H9 (cell line): ENCODE measurements around the gene TRPV4. TPM values are rescaled to one million over a fixed set of nuclear protein-coding genes. Genes with fewer than 3 reads are reported as not detected.

Experiments
- DNase-seq: peaks from one replicate; pipeline ENCODE4 v3.0.0-alpha.2; 2017
- H2AFZ ChIP-seq: one replicate; pipeline ENCODE4 v1.6.1; 2013; ENCODE audit warnings: mild to moderate bottlenecking, low read length, control low read depth, moderate library complexity
- H2AK5ac ChIP-seq: 2 replicates; pipeline ENCODE4 v1.6.1; 2013; ENCODE audit warnings: low read length, control low read depth, mixed read lengths; ENCODE audit not compliant: insufficient read length
- H2BK120ac ChIP-seq: one replicate; pipeline ENCODE4 v1.6.1; 2013; ENCODE audit warnings: low read depth, mild to moderate bottlenecking, low read length, control low read depth, inconsistent platforms; ENCODE audit not compliant: poor library complexity, severe bottlenecking
- H2BK12ac ChIP-seq: 2 replicates; pipeline ENCODE4 v1.6.1; 2013; ENCODE audit warnings: low read length, control low read depth, mixed read lengths, low read depth; ENCODE audit not compliant: insufficient read length
- H2BK15ac ChIP-seq: 2 replicates; pipeline ENCODE4 v1.6.1; 2013; ENCODE audit warnings: low read depth, low read length, control low read depth
- H2BK20ac ChIP-seq: one replicate; pipeline ENCODE4 v1.6.1; 2013; ENCODE audit warnings: low read depth, mild to moderate bottlenecking, low read length, control low read depth, inconsistent platforms; ENCODE audit not compliant: poor library complexity, severe bottlenecking
- H2BK5ac ChIP-seq: 2 replicates; pipeline ENCODE4 v1.6.1; 2013; ENCODE audit warnings: low read length, control low read depth, mixed read lengths; ENCODE audit not compliant: insufficient read length
- H3K14ac ChIP-seq: 2 replicates; pipeline ENCODE4 v1.6.1; 2013; ENCODE audit warnings: low read length, control low read depth; ENCODE audit not compliant: insufficient read depth
- H3K18ac ChIP-seq: 2 replicates; pipeline ENCODE4 v1.6.1; 2013; ENCODE audit warnings: low read depth, mild to moderate bottlenecking, mixed read lengths, low read length, control low read depth; ENCODE audit not compliant: insufficient read length
- H3K23ac ChIP-seq: 2 replicates; pipeline ENCODE4 v1.6.1; 2013; ENCODE audit warnings: low read length, control low read depth, mixed read lengths, low read depth; ENCODE audit not compliant: insufficient read length
- H3K23me2 ChIP-seq: 2 replicates; pipeline ENCODE4 v1.6.1; 2013; ENCODE audit warnings: low read depth, mild to moderate bottlenecking, mixed read lengths, low read length, control low read depth; ENCODE audit not compliant: insufficient read length, poor library complexity, severe bottlenecking
- H3K27ac ChIP-seq: 2 replicates; pipeline ENCODE4 v1.5.1; 2013; ENCODE audit warnings: low read length, control low read depth, mixed read lengths, low read depth; ENCODE audit not compliant: insufficient read length
- H3K27me3 ChIP-seq: 2 replicates; pipeline ENCODE4 v1.6.1; 2013; ENCODE audit warnings: low read length, control low read depth, inconsistent platforms; ENCODE audit not compliant: insufficient read depth
- H3K4ac ChIP-seq: 2 replicates; pipeline ENCODE4 v1.6.1; 2013; ENCODE audit warnings: low read depth, mild to moderate bottlenecking, control low read depth, inconsistent platforms, low read length, moderate library complexity
- H3K4me1 ChIP-seq: 2 replicates; pipeline ENCODE4 v1.6.1; 2013; ENCODE audit warnings: low read length, control low read depth, inconsistent platforms; ENCODE audit not compliant: insufficient read depth
- H3K4me2 ChIP-seq: 2 replicates; pipeline ENCODE4 v1.6.1; 2013; ENCODE audit warnings: low read length, control low read depth, mixed read lengths; ENCODE audit not compliant: insufficient read length, insufficient read depth
- H3K56ac ChIP-seq: 2 replicates; pipeline ENCODE4 v1.6.1; 2013; ENCODE audit warnings: low read depth, mild to moderate bottlenecking, mixed read lengths, low read length, control low read depth; ENCODE audit not compliant: insufficient read length
- H3K79me1 ChIP-seq: 2 replicates; pipeline ENCODE4 v1.6.1; 2013; ENCODE audit warnings: low read depth, mild to moderate bottlenecking, moderate library complexity, low read length, control low read depth, inconsistent platforms; ENCODE audit not compliant: insufficient read depth, poor library complexity, severe bottlenecking
- H3K79me2 ChIP-seq: 2 replicates; pipeline ENCODE4 v1.6.1; 2013; ENCODE audit warnings: low read length, control low read depth, inconsistent platforms; ENCODE audit not compliant: insufficient read depth
- H3K9ac ChIP-seq: 2 replicates; pipeline ENCODE4 v1.6.1; 2013; ENCODE audit warnings: low read length, control low read depth, mixed read lengths; ENCODE audit not compliant: insufficient read length; ENCODE audit errors: extremely low read depth
- H3K9me3 ChIP-seq: one replicate; pipeline ENCODE4 v1.6.1; 2013; ENCODE audit warnings: low read depth, low read length, inconsistent platforms; ENCODE audit not compliant: control insufficient read depth
- H3T11ph ChIP-seq: one replicate; pipeline ENCODE4 v1.6.1; 2013; ENCODE audit warnings: mild to moderate bottlenecking, low read length, control low read depth, inconsistent platforms
- H4K20me1 ChIP-seq: one replicate; pipeline ENCODE4 v1.6.1; 2013; ENCODE audit not compliant: control insufficient read depth, insufficient read length, insufficient read depth
- H4K5ac ChIP-seq: 2 replicates; pipeline ENCODE4 v1.6.1; 2013; ENCODE audit warnings: low read depth, mild to moderate bottlenecking, mixed read lengths, low read length, control low read depth; ENCODE audit not compliant: insufficient read length
- H4K8ac ChIP-seq: replicated peaks from 2 replicates; pipeline ENCODE4 v1.6.1; 2013; ENCODE audit warnings: low read length, control low read depth, mixed read lengths, low read depth; ENCODE audit not compliant: insufficient read length
- H4K91ac ChIP-seq: 2 replicates; pipeline ENCODE4 v1.6.1; 2013; ENCODE audit warnings: low read depth, mild to moderate bottlenecking, moderate library complexity, mixed read lengths, low read length, control low read depth; ENCODE audit not compliant: insufficient read length
- H3K27ac Mint-ChIP-seq, 3 experiments: 2 replicates in 2 of 3; 3 replicates in 1 of 3; pipeline ENCODE4 v1.8.0; 2020 to 2021; ENCODE audit warnings: mixed read lengths in 3 of 3, mild to moderate bottlenecking in 1 of 3, moderate library complexity in 1 of 3
- H3K27me3 Mint-ChIP-seq: 2 replicates; pipeline ENCODE4 v1.8.0; 2021; ENCODE audit warnings: low read depth, mild to moderate bottlenecking, moderate library complexity, mixed read lengths
- H3K36me3 Mint-ChIP-seq, 3 experiments: 2 replicates in 2 of 3; 3 replicates in 1 of 3; pipeline ENCODE4 v1.8.0; 2020 to 2021; ENCODE audit warnings: low read depth in 3 of 3, mixed read lengths in 3 of 3; ENCODE audit not compliant: insufficient read depth in 1 of 3
- H3K4me1 Mint-ChIP-seq, 2 experiments: 2 replicates each; pipeline ENCODE4 v1.8.0; 2020; ENCODE audit warnings: mixed read lengths in 2 of 2
- H3K4me3 Mint-ChIP-seq, 2 experiments: 2 replicates in 1 of 2; 3 replicates in 1 of 2; pipeline ENCODE4 v1.8.0; 2020 to 2021; ENCODE audit warnings: mild to moderate bottlenecking in 2 of 2, mixed read lengths in 2 of 2, moderate library complexity in 1 of 2
- H3K9me3 Mint-ChIP-seq, 2 experiments: 2 replicates in 1 of 2; 3 replicates in 1 of 2; pipeline ENCODE4 v1.8.0; 2020; ENCODE audit warnings: mild to moderate bottlenecking in 2 of 2, mixed read lengths in 2 of 2, moderate library complexity in 1 of 2
- CTCF ChIP-seq: fragments of 200-600 bp; sonication (generic); conservative IDR thresholded peaks from 3 replicates; pipeline ENCODE4 v1.8.0; 2021; ENCODE audit warnings: antibody characterized with exemption, mild to moderate bottlenecking
- WGBS: extraction: QIAGEN DNeasy Blood & Tissue Kit; methylation state at CpG from one replicate; pipeline ENCODE4 v1.1.7; 2013; ENCODE audit warnings: missing lambda C conversion rate, low lambda C conversion rate, mixed read lengths; ENCODE audit not compliant: insufficient read length; ENCODE audit errors: extremely low coverage; 5-methylcytosine and 5-hydroxymethylcytosine counted together
- total RNA-seq: library from RNA; stranded (reverse); gene quantifications from 2 replicates; pipeline ENCODE4 v1.2.1, GENCODE V29; 2021

The TRPV4 gene
- total RNA-seq, 1 experiment from 2014 or later = 4.9 TPM

GRCh38 chr12:109770861-109771670, 62.1 kb downstream of the TRPV4 start:
- no peak overlapping the region for H4K8ac ChIP-seq
- no peak overlapping the region for H4K5ac ChIP-seq
- no peaks in the 10 kb centered on the region for H3K79me2 ChIP-seq
- no peaks in the 10 kb centered on the region for H3K9me3 ChIP-seq
- H2AFZ ChIP-seq = no peak overlapping the region
- no peaks in the 10 kb centered on the region for H3K27me3 Mint-ChIP-seq
- H3K27ac ChIP-seq = no peak overlapping the region
- no peak overlapping the region for H2AK5ac ChIP-seq
- H3K27ac Mint-ChIP-seq = peak overlapping the region in 1 of 3 experiments; percentile 72; a peak in 1 of 7 replicates
- H3K4me1 ChIP-seq = no peaks in the 10 kb centered on the region
- no peak overlapping the region for H2BK12ac ChIP-seq
- no peak for TF ChIP-seq CTCF
- no peaks in the 10 kb centered on the region for H3K23me2 ChIP-seq
- H3K23ac ChIP-seq = no peak overlapping the region
- no peak overlapping the region for H3K56ac ChIP-seq
- no peak overlapping the region for H2BK120ac ChIP-seq
- H3K14ac ChIP-seq = no peak overlapping the region
- no peaks in the 10 kb centered on the region for H3K36me3 Mint-ChIP-seq
- H3K79me1 ChIP-seq = no peaks in the 10 kb centered on the region
- H3K9me3 Mint-ChIP-seq = no peaks in the 10 kb centered on the region; a peak in 1 of 5 replicates
- H2BK15ac ChIP-seq = no peak overlapping the region
- no peak overlapping the region for H3K9ac ChIP-seq
- no peak overlapping the region for H3K4me3 Mint-ChIP-seq
- H4K91ac ChIP-seq = no peak overlapping the region
- H3K27me3 ChIP-seq = no peaks in the 10 kb centered on the region
- no peak overlapping the region for H3K4ac ChIP-seq
- no peak overlapping the region for H2BK5ac ChIP-seq
- H3K18ac ChIP-seq = no peak overlapping the region
- WGBS = no CpG with 5 or more reads among the region's 17 CpGs
- H4K20me1 ChIP-seq = no peaks in the 10 kb centered on the region
- no peak overlapping the region for H2BK20ac ChIP-seq
- no peak overlapping the region for H3K4me2 ChIP-seq
- peak; percentile 23 for DNase-seq
- no peak overlapping the region for H3T11ph ChIP-seq
- H3K4me1 Mint-ChIP-seq = peaks cover 17 to 20% of the 10 kb centered on the region in 2 experiments
